GM19025 (cell line): ENCODE measurements around the gene SATL1.
"Not testable (repeated sequence)": the region's sequence is repeated elsewhere in the genome, so short reads cannot be mapped to it uniquely, and the experiment has no call there.

Experiments
- ATAC-seq: cut with Tn5 transposase; IDR thresholded peaks from one replicate; pipeline ENCODE4 v1.9.1; 2021; ENCODE audit warnings: mild to moderate bottlenecking, low read depth, moderate library complexity; ENCODE audit not compliant: unreplicated experiment

The SATL1 gene

GRCh38 chrX:85112293-85112692 lies 131.3 kb downstream of the SATL1 start:
- no peak for ATAC-seq

GRCh38 chrX:85111347-85111746 lies 132.2 kb downstream of the SATL1 start:
- ATAC-seq: no peak

- ATAC-seq: no peak
Observed at GRCh38 chrX:85109235-85109634, 134.3 kb downstream of the SATL1 start.

GRCh38 chrX:85108165-85108564 lies 135.4 kb downstream of the SATL1 start:
- no peak for ATAC-seq

GRCh38 chrX:85107407-85107806 lies 136.2 kb downstream of the SATL1 start:
- no peak for ATAC-seq

GRCh38 chrX:85089321-85089840 lies 154.2 kb downstream of the SATL1 start:
- ATAC-seq: no peak

- no peak for ATAC-seq
Observed at GRCh38 chrX:85084770-85085393, 158.7 kb downstream of the SATL1 start.

GRCh38 chrX:85077247-85077646 lies 166.3 kb downstream of the SATL1 start:
- ATAC-seq: not testable (repeated sequence)

GRCh38 chrX:85065512-85066198 lies 177.9 kb downstream of the SATL1 start:
- ATAC-seq: no peak

GRCh38 chrX:85052636-85053343 lies 190.8 kb downstream of the SATL1 start:
- ATAC-seq: no peak

GRCh38 chrX:85052205-85052604 lies 191.4 kb downstream of the SATL1 start:
- no peak for ATAC-seq

GRCh38 chrX:85051627-85052026 lies 192.0 kb downstream of the SATL1 start:
- no peak for ATAC-seq
